LNCaP clone FGC (cell line): ENCODE data around the gene SSBP2.

Experiments
- DNase-seq: peaks from one replicate; pipeline ENCODE4 v3.0.0-alpha.2; 2011; ENCODE audit warnings: low read depth
- H3K4me3 ChIP-seq: 2 replicates; pipeline ENCODE4 v1.5.1; 2011; ENCODE audit warnings: mild to moderate bottlenecking, low read depth, low read length, control low read depth
- CTCF ChIP-seq: IDR thresholded peaks from 2 replicates; pipeline ENCODE4 v1.5.1; 2012; ENCODE audit warnings: mild to moderate bottlenecking; ENCODE audit not compliant: control insufficient read depth, insufficient read depth; ENCODE audit errors: extremely low read depth

The SSBP2 gene

GRCh38 chr5:81657386-81657785 lies 93.5 kb downstream of the SSBP2 start:
- no peak for TF ChIP-seq CTCF
- peak; percentile 59 for DNase-seq
- H3K4me3 ChIP-seq, result no peak overlapping the region

- no peak for DNase-seq
- TF ChIP-seq CTCF, result no peak
- H3K4me3 ChIP-seq, result no peak overlapping the region
Observed at GRCh38 chr5:81656783-81657182, 94.1 kb downstream of the SSBP2 start.

GRCh38 chr5:81650987-81651386 lies 99.9 kb downstream of the SSBP2 start:
- TF ChIP-seq CTCF, result no peak

GRCh38 chr5:81646469-81646995 lies 104.4 kb downstream of the SSBP2 start:
- no peak for TF ChIP-seq CTCF
- no peak for DNase-seq

More at GRCh38 chr5:81650987-81651386, 99.9 kb downstream of the SSBP2 start:
- no peak overlapping the region for H3K4me3 ChIP-seq
- no peak for DNase-seq

GRCh38 chr5:81642210-81642609 lies 108.7 kb downstream of the SSBP2 start:
- TF ChIP-seq CTCF, result no peak
- no peak overlapping the region for H3K4me3 ChIP-seq
- no peak for DNase-seq

More at GRCh38 chr5:81646469-81646995, 104.4 kb downstream of the SSBP2 start:
- H3K4me3 ChIP-seq, result no peak overlapping the region

- DNase-seq, result no peak
- H3K4me3 ChIP-seq, result no peak overlapping the region
- TF ChIP-seq CTCF, result no peak
Observed at GRCh38 chr5:81639556-81639955, 111.3 kb downstream of the SSBP2 start.

GRCh38 chr5:81638471-81638870 lies 112.4 kb downstream of the SSBP2 start:
- TF ChIP-seq CTCF, result no peak
- no peak overlapping the region for H3K4me3 ChIP-seq
- DNase-seq, result no peak
